ENCODE measurements around the gene SHC3.

SHC3 gene

DNA sequence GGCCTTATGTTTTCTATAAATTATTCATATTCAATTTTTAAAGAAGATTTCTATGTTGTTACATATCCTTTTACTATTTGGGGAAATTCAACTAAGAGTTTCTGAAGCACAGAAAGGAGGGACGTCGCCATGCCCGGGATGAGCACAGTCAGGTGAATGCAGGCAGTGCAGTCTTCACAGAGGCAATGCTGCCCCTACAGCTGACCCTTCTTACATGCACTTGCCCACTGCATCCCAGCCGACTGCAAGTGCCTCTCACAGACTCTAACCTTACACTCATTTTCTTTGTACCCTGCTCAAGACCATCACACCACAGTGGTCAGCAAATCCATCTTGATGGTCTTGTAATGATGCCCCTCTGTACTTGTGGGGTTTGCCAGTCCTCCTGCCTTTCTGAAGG, 73.8 kb downstream of the SHC3 start:
- DNase-seq = no peak

DNA sequence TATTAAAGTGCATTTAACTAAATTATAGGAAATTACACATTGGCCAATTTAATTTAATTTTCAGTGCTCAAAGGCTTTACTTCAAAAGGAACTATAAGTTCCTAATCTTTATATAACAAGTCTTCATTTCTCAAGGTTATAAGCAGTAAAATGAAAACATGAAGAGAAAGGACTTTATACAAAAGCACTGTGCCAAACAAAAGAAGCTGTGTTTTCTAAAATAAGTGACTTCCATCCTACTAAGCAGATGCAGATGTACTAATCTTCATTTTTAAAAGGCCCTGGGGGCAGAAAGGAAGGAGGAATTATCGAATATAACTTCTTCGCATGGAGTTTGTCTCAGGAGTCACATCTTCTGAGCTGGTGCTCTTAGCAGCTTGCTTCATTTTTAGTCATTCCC, 81.4 kb downstream of the SHC3 start:
- DNase-seq = no peak

DNA sequence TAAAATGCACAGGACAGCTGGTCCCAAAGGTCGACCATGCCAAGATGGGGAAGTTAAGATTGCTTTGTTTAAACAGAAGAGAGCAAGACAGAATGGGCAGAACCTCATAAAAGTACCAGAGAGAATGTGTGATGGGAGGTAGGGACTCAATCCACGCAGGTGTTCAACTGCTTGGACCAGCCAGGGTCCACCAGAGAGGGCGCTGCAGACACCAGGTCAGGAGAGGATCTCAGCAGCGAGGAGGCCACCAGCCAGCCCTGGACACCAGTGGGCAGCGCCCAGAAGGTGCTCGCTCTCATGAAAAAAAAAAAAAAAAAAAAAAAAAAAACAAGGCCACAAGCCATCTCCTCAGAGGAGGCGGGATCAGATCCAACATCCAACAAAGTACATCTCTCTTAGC, 81.8 kb downstream of the SHC3 start:
- DNase-seq = no peak

DNA sequence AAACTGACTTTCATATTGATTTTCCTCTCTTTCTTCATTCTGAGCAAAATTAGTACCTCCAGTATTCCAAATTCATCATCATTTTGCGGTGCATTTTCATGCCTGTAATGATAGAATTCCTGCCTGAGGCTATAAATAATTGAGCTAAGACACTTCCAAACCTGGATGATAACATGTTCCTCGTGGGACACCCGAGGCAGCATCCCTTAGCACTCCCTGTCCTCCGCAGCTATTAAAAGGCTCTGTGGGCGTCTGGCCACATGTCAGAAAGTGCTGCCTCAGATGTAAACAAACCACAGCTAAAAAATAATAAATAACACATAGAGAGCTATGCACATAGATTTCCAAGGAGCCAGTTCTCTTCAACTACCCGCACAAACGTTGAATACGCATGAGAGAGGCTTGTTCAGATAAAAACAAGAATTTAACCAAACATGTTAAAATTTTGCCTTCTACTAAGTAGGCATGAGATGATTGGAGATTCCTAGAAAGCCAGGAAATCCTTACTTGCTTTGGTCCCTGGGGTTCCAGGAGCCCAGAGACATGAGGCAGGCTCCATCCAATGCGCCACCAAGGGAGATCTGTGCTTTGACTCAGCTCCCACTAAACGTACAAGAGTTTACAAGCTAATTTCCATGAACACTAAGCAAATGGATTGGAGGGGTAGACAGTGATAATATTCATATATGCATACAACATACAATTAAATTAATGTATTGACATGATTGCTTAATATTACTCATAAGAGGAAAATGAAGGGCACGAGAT, 82.7 kb downstream of the SHC3 start:
- no peak for DNase-seq

GRCh38 chr9:89093201-89093975, 85.2 kb downstream of the SHC3 start:
- no peak for DNase-seq

GRCh38 chr9:89089176-89089575, 89.4 kb downstream of the SHC3 start:
- DNase-seq = no peak

DNA sequence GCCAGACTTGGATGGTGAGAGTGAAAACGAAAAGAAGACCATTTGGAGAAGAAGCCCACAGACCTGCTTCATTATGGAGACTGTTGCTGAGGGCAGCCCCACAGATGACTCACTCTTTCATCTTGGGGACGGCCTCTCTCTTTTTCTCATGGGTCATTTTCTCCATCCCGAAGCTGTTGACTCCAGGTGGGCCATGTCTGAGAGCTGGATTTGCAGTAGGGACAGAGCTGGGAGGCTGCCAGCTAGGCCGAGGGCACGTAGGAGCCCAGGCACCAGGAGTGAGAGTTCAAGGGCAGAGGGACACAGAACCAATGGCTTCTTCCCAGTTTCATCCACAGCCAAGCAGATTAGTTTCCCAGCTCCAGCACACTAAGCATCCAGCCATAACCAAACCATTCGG, 95.0 kb downstream of the SHC3 start:
- no peak for DNase-seq

DNA sequence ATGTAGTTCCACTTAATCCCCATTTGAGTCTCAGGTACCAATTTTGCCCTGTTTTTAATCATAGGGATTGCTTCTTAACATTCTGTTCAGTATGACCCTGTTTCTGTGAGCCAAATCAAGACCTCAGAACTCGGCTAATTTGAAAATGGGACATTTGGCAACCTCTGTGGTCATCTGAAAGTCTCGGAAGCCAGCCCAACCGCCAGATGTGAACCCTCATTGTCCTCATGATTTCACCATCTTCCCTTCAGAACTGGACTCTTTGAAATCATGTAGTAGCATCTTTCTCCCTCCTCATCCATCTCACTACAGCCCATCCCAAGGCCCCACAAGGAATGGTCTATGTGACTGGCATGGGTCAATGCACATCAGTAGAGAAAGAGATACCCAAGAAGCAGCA, 98.4 kb downstream of the SHC3 start:
- no peak for DNase-seq

GRCh38 chr9:89079391-89079790, 99.2 kb downstream of the SHC3 start:
- DNase-seq = no peak

DNA sequence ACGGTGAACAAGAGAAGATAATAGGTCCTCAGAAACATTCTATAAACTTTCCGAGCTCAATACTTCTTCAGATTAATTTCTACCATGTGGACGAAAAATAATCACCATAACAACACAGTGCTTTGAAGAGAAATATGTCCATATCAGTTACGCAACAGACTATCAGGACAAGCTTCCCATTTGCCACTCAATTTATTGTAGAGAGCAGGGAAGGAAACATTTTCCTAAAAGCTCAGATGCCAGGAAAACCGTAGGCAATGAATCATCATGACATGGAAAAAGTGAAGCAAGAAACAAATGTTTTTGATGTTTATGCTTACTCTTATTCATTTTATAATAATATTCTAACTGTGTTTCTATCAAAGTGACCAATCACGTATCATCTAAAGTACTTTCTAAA, 99.8 kb downstream of the SHC3 start:
- DNase-seq = no peak

GRCh38 chr9:89078421-89078820, 100.2 kb downstream of the SHC3 start:
- DNase-seq = no peak

GRCh38 chr9:89077519-89077918, 101.1 kb downstream of the SHC3 start:
- no peak for DNase-seq

- DNase-seq = no peak
Measured at GRCh38 chr9:89073397-89073796, 105.2 kb downstream of the SHC3 start.

DNA sequence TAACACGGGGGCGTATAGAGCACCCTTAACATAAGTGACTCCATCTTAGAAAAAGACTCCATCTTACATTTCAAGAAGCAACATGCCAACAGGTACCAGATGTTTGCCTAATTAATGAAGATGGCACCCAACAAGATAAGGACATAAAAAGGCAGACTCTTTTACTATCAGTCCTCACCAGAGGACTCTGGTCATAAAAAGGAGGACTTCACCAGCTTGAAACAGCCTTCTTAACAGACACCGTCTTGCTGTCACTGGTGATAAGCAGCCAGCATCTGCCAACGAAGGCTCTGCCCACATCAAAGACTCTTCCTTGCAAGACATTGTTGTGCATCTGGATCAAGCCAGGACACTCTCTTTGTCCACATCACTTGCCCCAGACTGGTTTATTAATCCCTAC, 107.0 kb downstream of the SHC3 start:
- DNase-seq = no peak

DNA sequence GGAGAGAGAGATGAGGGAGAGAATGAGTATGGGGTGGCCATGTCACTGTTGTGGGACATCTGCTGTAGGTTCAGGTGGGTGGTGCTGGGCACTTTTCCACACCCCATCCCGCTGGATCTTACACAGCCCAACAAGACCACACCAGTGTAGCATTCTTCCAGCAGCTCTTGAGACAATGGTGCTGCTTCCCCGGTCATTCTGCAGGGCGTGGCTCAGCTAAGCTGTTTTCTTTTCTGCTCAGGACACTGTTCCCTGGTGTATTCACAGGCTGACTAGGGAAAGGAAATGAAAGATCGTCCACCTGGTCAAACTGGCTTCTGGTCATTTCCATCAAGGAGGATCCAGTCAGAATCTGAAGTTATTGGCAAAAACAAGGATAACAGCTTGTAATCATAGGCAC, 111.8 kb downstream of the SHC3 start:
- DNase-seq = no peak

DNA sequence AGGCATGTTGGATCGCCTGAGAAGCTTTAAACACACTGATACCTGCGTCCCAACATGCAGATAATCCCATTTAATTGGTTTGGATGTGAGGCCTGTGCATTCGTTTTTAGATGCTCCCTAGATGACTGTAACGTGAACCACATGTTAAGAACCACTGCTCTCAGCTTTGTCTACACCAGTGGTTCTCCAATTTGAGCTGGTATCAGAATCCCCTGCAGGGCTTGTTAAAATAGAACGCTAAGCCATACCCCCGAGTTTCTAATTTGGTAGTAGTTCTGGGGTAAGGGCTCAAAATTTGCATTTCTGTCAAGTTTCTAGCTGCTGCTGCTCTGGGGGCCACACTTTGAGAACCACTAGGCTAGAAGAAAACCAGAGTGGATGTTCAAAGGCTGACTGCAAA, 112.7 kb downstream of the SHC3 start:
- DNase-seq = no peak

- no peak for DNase-seq
Measured at GRCh38 chr9:89060790-89061189, 117.8 kb downstream of the SHC3 start.

DNA sequence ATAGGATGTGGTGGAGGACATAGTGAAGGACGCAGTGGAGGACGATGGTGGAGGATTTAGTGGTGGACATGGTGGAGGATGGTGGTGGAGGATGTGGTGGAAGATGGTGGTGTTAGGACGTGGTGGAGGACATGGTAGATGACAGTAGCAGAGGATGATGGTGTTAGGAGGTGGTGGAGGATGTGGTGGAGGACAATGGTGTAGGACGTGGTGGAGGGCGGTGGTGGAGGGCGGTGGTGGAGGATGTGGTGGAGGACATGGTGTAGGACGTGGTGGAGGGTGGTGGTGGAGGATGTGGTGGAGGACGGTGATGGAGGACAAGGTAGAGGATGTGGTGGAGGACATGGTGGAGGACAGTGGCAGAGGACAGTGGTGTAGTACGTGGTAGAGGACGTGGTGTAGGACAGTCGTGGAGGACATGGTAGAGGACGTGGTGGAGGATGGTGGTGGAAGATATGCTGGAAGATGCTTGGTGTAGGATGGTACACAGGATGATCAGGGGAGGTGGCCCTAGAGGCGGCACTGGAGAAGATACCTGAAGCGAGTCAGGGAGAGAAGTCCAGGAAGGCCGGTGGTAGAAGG, 118.6 kb downstream of the SHC3 start:
- DNase-seq = no peak

DNA sequence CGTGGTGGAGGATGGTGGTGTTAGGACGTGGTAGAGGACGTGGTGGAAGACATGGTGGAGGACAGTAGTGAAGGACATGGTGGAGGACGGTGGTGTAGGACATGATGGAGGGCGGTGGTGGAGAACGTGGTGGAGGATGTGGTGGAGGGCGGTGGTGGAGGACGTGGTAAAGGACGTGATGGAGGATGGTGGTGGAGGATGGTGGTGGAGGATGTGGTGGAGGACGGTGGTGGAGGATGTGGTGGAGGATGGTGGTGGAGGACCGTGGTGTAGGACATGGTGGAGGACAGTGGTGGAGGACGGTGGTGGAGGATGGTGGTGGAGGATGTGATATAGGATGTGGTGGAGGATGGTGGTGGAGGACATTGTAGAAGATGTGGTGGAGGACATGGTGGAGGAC, 119.7 kb downstream of the SHC3 start:
- no peak for DNase-seq

- DNase-seq = no peak
Measured at GRCh38 chr9:89054865-89055495, 123.6 kb downstream of the SHC3 start.

GRCh38 chr9:89053301-89053700, 125.3 kb downstream of the SHC3 start:
- no peak for DNase-seq

DNA sequence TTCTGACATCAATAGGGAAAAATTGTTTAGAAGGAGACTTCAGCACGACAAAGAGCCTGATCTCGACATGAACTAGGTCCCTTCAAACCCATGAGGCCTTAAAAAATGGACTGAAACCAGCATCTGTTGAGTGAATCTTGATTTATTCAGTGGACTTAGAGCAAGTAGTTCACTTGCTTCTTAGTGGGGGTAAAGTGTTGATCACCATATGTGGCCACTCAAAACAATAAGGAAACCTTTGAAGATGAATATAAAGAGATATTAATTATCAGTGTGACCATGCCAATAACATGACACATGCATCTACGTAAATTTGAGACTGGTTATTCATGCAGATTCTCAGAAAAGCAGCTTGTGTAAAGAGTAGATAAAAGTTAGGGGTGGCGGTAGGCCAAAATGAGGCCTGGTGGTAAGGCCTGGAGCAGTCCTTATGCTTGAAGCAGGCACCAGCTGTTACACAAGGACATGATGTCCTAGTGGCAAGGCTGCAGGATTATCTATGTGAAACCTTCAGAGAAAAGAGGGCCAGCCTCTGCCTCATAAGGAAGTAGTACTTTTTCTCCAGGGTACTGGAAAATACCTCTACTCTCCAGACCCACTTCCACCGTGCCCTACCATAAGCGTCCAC, 126.0 kb downstream of the SHC3 start:
- DNase-seq = no peak

- no peak for DNase-seq
Measured at GRCh38 chr9:89051421-89052025, 127.1 kb downstream of the SHC3 start.

Data from stimulated activated CD8-positive, alpha-beta memory T cell treated with anti-CD3 and anti-CD28 coated beads, Interleukin-4, amount 100 ng/mL, for 48 hours (primary cell).